AG04450 (cell line): ENCODE data around the gene DCHS2. TPM values are rescaled to one million over a fixed set of nuclear protein-coding genes. Genes with fewer than 3 reads are reported as not detected.

ENCODE experiments used
- CTCF ChIA-PET: fragments of 300-600, 350-600 bp; formaldehyde crosslinking; extraction: SDS; loops from one replicate; lab custom pipeline; 2022; ENCODE audit warnings: antibody characterized with exemption, inconsistent platforms; lab: Charles Lee
- POLR2A ChIA-PET: fragments of 350-600 bp; formaldehyde crosslinking; extraction: SDS; loops from one replicate; lab custom pipeline; 2021; ENCODE audit warnings: antibody characterized with exemption, inconsistent platforms; lab: Yijun Ruan, JAX
- DNase-seq: peaks from one replicate; pipeline ENCODE4 v3.0.0-alpha.2; 2011; ENCODE audit warnings: low read depth, low spot score
- H3K27ac ChIP-seq: one replicate; pipeline ENCODE4 v1.5.1; 2012; ENCODE audit warnings: low read depth, low read length, control low read depth
- H3K27me3 ChIP-seq: one replicate; pipeline ENCODE4 v1.6.0; 2012; ENCODE audit warnings: low read length; ENCODE audit not compliant: control insufficient read depth, insufficient read depth
- H3K4me3 ChIP-seq: 2 replicates; pipeline ENCODE4 v1.5.1; 2011; ENCODE audit warnings: mild to moderate bottlenecking, low read depth, low read length, control low read depth
- H3K9me3 ChIP-seq: 2 replicates; pipeline ENCODE4 v1.5.1; 2012; ENCODE audit warnings: low read length; ENCODE audit not compliant: control insufficient read depth, insufficient read depth
- CTCF ChIP-seq: IDR thresholded peaks from 2 replicates; pipeline ENCODE4 v1.5.1; 2011; ENCODE audit warnings: low read depth, low read length, control low read depth, inconsistent platforms
- polyA plus RNA-seq: library from polyadenylated mRNA; depleted of rRNA; stranded (reverse); fragments of >200 nt; gene quantifications from 2 replicates; pipeline ENCODE4 v1.2.3, GENCODE V29; 2011; rRNA removed

The DCHS2 gene
- polyA plus RNA-seq, 1 experiment, result not detected

- no peak for TF ChIP-seq CTCF
- H3K4me3 ChIP-seq, result no peak overlapping the region
- peaks cover 4% of the 10 kb centered on the region; the same call in 1 of the 2 replicates for H3K9me3 ChIP-seq
- H3K27ac ChIP-seq, result no peak overlapping the region
- no peaks in the 10 kb centered on the region for H3K27me3 ChIP-seq
- ChIA-PET CTCF (no interaction called here), POLR2A (no interaction called here)
- no peak for DNase-seq
Observed at GRCh38 chr4:154184238-154184637, 307.4 kb downstream of the DCHS2 start.

GRCh38 chr4:154183264-154183663, 308.3 kb downstream of the DCHS2 start:
- Histone ChIP-seq H3K9me3 (peaks cover 4% of the 10 kb centered on the region; the same call in 1 of the 2 replicates), H3K27ac (no peak overlapping the region), H3K27me3 (no peaks in the 10 kb centered on the region), H3K4me3 (no peak overlapping the region)
- DNase-seq, result no peak
- ChIA-PET CTCF (no interaction called here), POLR2A (no interaction called here)
- TF ChIP-seq CTCF, result no peak

Other genes starting within 250 kb of the DCHS2 start
- 105 and 141 TPM in 2 replicates for gene PLRG1, start 58.6 kb upstream of the DCHS2 start, polyA plus RNA-seq
- 0.17 TPM in 1 of 2 replicates, not detected in the other for gene FGB, start 71.2 kb upstream of the DCHS2 start, polyA plus RNA-seq
- 0.09 TPM in 1 of 2 replicates, not detected in the other for gene FGA, start 98.9 kb upstream of the DCHS2 start, polyA plus RNA-seq
- 0.07 TPM in 1 of 2 replicates, not detected in the other for gene FGG, start 120.9 kb upstream of the DCHS2 start, polyA plus RNA-seq